SK-N-SH (cell line): Measurements from ENCODE around the gene CHD6. TPM values are rescaled to one million over a fixed set of nuclear protein-coding genes. Genes with fewer than 3 reads are reported as not detected.

Source experiments
- CTCF ChIA-PET: fragments of 300-600, 350-600 bp; formaldehyde crosslinking; extraction: SDS; loops from one replicate; lab custom pipeline; 2021; lab: Yijun Ruan, JAX
- POLR2A ChIA-PET: fragments of 350-600 bp; sonication (Branson Sonifier 250); formaldehyde crosslinking; extraction: SDS; loops from one replicate; lab custom pipeline; 2020; ENCODE audit warnings: antibody characterized with exemption, inconsistent platforms; lab: Yijun Ruan, JAX
- DNase-seq: peaks from one replicate; pipeline ENCODE4 v3.0.0; 2012
- H2AFZ ChIP-seq: fragments of 200-600 bp; sonication (generic); 2 replicates; pipeline ENCODE4 v1.8.1; 2016; ENCODE audit warnings: antibody characterized with exemption, mild to moderate bottlenecking, low read depth
- H3F3A ChIP-seq: fragments of 200-600 bp; sonication (generic); replicated peaks from 2 replicates; pipeline ENCODE3; 2016; ENCODE audit warnings: antibody characterized with exemption, mild to moderate bottlenecking; ENCODE audit not compliant: insufficient read depth
- H3K27ac ChIP-seq, 2 experiments: fragments of 200-500 bp in 1 of 2; fragments of 200-600 bp in 1 of 2; sonication (Bioruptor generic) in 1 of 2; sonication (generic), shearing (Covaris generic) in 1 of 2; 2 replicates each; pipeline versions ENCODE4 v1.5.1 to v1.6.1; 2014 to 2016; ENCODE audit warnings: low read depth in 2 of 2, inconsistent platforms in 1 of 2, low read length in 1 of 2, mild to moderate bottlenecking in 1 of 2, mixed read lengths in 1 of 2
- H3K27me3 ChIP-seq: fragments of 200-600 bp; sonication (generic), shearing (Covaris generic); 2 replicates; pipeline ENCODE4 v1.6.1; 2016; ENCODE audit warnings: mixed run types; ENCODE audit not compliant: insufficient read depth
- H3K36me3 ChIP-seq, 2 experiments: fragments of 200-500 bp in 1 of 2; fragments of 200-600 bp in 1 of 2; sonication (Bioruptor generic) in 1 of 2; sonication (generic) in 1 of 2; replicated peaks in 1 of 2; 2 replicates each; pipeline versions ENCODE3 to v1.5.1; 2014 to 2016; ENCODE audit warnings: low read length in 1 of 2, mild to moderate bottlenecking in 1 of 2; ENCODE audit not compliant: insufficient read depth in 2 of 2, control insufficient read depth in 1 of 2
- H3K4me1 ChIP-seq, 2 experiments: fragments of 200-500 bp in 1 of 2; fragments of 200-600 bp in 1 of 2; sonication (Bioruptor generic) in 1 of 2; sonication (generic), shearing (Covaris generic) in 1 of 2; 2 replicates each; pipeline versions ENCODE4 v1.5.1 to v1.6.1; 2014 to 2016; ENCODE audit warnings: low read depth in 1 of 2, low read length in 1 of 2, mixed run types in 1 of 2; ENCODE audit not compliant: insufficient read depth in 2 of 2, control insufficient read depth in 1 of 2
- H3K4me2 ChIP-seq: fragments of 200-600 bp; sonication (generic), shearing (Covaris generic); 2 replicates; pipeline ENCODE4 v1.6.1; 2017; ENCODE audit warnings: mixed run types
- H3K4me3 ChIP-seq, 2 experiments: fragments of 200-500 bp in 1 of 2; fragments of 200-600 bp in 1 of 2; sonication (Bioruptor generic) in 1 of 2; sonication (generic), shearing (Covaris generic) in 1 of 2; 2 replicates each; pipeline versions ENCODE4 v1.5.1 to v1.8.1; 2014 to 2016; ENCODE audit warnings: low read depth in 2 of 2, inconsistent platforms in 1 of 2, low read length in 1 of 2, mild to moderate bottlenecking in 1 of 2, mixed read lengths in 1 of 2, moderate library complexity in 1 of 2
- H3K79me2 ChIP-seq: fragments of 200-600 bp; sonication (generic); 2 replicates; pipeline ENCODE4 v1.8.1; 2017; ENCODE audit warnings: mild to moderate bottlenecking; ENCODE audit not compliant: insufficient read depth
- H3K9ac ChIP-seq: fragments of 200-600 bp; sonication (generic); 2 replicates; pipeline ENCODE4 v1.6.1; 2017; ENCODE audit warnings: mixed run types
- H3K9me2 ChIP-seq: fragments of 200-600 bp; sonication (generic); 2 replicates; pipeline ENCODE4 v1.6.1; 2017; ENCODE audit warnings: mixed run types
- H3K9me3 ChIP-seq: fragments of 200-600 bp; sonication (generic); 2 replicates; pipeline ENCODE4 v1.6.1; 2017; ENCODE audit warnings: mixed run types, mild to moderate bottlenecking, moderate library complexity
- H4K20me1 ChIP-seq: fragments of 200-600 bp; sonication (generic); 2 replicates; pipeline ENCODE4 v1.6.1; 2017; ENCODE audit warnings: mild to moderate bottlenecking, mixed run types; ENCODE audit not compliant: insufficient read depth
- CHD2 ChIP-seq: fragments of 150-350 bp; IDR thresholded peaks from 2 replicates; pipeline ENCODE4 v1.6.1; 2018; ENCODE audit warnings: low read length; ENCODE audit not compliant: partially characterized antibody
- ELF1 ChIP-seq: IDR thresholded peaks from 2 replicates; pipeline ENCODE4 v1.4.0; 2012
- EP300 ChIP-seq, 2 experiments: IDR thresholded peaks; 2 replicates each; pipeline versions ENCODE4 v1.4.0 to v1.6.1; 2012; ENCODE audit warnings: borderline replicate concordance in 1 of 2, low read depth in 1 of 2, low read length in 1 of 2
- EZH2phosphoT487 ChIP-seq: fragments of 200-600 bp; sonication (generic); IDR thresholded peaks from 2 replicates; pipeline ENCODE4 v1.6.1; 2017; ENCODE audit warnings: low read depth, mixed run types, mild to moderate bottlenecking, antibody characterized with exemption, moderate library complexity, borderline replicate concordance
- FOSL2 ChIP-seq: IDR thresholded peaks from 2 replicates; pipeline ENCODE4 v1.4.0; 2012; ENCODE audit warnings: low read depth, mild to moderate bottlenecking, moderate library complexity, borderline replicate concordance
- FOXJ3 ChIP-seq: sonication (generic); formaldehyde crosslinking; IDR thresholded peaks from 2 replicates; pipeline ENCODE4 v1.5.1; 2020; ENCODE audit warnings: mild to moderate bottlenecking, missing genetic modification reagents
- GATA2 ChIP-seq: sonication (generic); formaldehyde crosslinking; IDR thresholded peaks from 2 replicates; pipeline ENCODE4 v1.5.0; 2020; ENCODE audit warnings: mild to moderate bottlenecking, missing genetic modification reagents
- MEF2A ChIP-seq: IDR thresholded peaks from 2 replicates; pipeline ENCODE4 v1.4.0; 2012; ENCODE audit warnings: low read depth, borderline replicate concordance
- NFIC ChIP-seq: IDR thresholded peaks from 2 replicates; pipeline ENCODE4 v1.4.0; 2012; ENCODE audit warnings: borderline replicate concordance
- NRF1 ChIP-seq: IDR thresholded peaks from 2 replicates; pipeline ENCODE4 v1.6.1; 2012; ENCODE audit warnings: low read depth, mild to moderate bottlenecking, low read length
- POLR2AphosphoS5 ChIP-seq: IDR thresholded peaks from 2 replicates; pipeline ENCODE4 v1.6.1; 2012; ENCODE audit warnings: low read depth, low read length
- RAD21 ChIP-seq: IDR thresholded peaks from 2 replicates; pipeline ENCODE4 v1.6.1; 2012; ENCODE audit warnings: mild to moderate bottlenecking, low read length
- RCOR1 ChIP-seq: fragments of 150-350 bp; IDR thresholded peaks from 2 replicates; pipeline ENCODE4 v1.6.1; 2017; ENCODE audit warnings: antibody characterized with exemption, low read length
- RXRA ChIP-seq: IDR thresholded peaks from 2 replicates; pipeline ENCODE4 v1.4.0; 2012; ENCODE audit warnings: low read depth, mild to moderate bottlenecking, borderline replicate concordance
- TEAD4 ChIP-seq: IDR thresholded peaks from 2 replicates; pipeline ENCODE4 v1.4.0; 2012; ENCODE audit warnings: mild to moderate bottlenecking, borderline replicate concordance; ENCODE audit not compliant: insufficient read depth
- WGBS: methylation state at CpG from one replicate; pipeline ENCODE4 v1.1.6; 2017; ENCODE audit warnings: low lambda C conversion rate; 5-methylcytosine and 5-hydroxymethylcytosine counted together
- polyA plus RNA-seq, 3 experiments: library from polyadenylated mRNA; depleted of rRNA; stranded (reverse); fragments of >200 nt; gene quantifications; 2 replicates each; pipeline ENCODE4 v1.2.3, GENCODE V29; 2012
- TF ChIP-seq, protein P1 (sequence below): fragments of 200-600 bp; sonication (generic); IDR thresholded peaks from 2 replicates; pipeline ENCODE4 v1.6.1; 2017; ENCODE audit warnings: antibody characterized with exemption, mild to moderate bottlenecking, moderate library complexity
- TF ChIP-seq, protein P2 (sequence below): IDR thresholded peaks from 2 replicates; pipeline ENCODE4 v1.4.0; 2012; ENCODE audit warnings: low read depth
- TF ChIP-seq, protein P3 (sequence below): fragments of 150-350 bp; IDR thresholded peaks from 2 replicates; pipeline ENCODE4 v1.6.1; 2016; ENCODE audit warnings: mild to moderate bottlenecking, low read depth, low read length
- TF ChIP-seq, protein P4 (sequence below): IDR thresholded peaks from 2 replicates; pipeline ENCODE4 v1.4.0; 2012; ENCODE audit warnings: low read depth, borderline replicate concordance

Gene CHD6
- polyA plus RNA-seq, 1 of the 3 experiments (the other 2 are of a cell fraction), result 7.1 TPM

DNA sequence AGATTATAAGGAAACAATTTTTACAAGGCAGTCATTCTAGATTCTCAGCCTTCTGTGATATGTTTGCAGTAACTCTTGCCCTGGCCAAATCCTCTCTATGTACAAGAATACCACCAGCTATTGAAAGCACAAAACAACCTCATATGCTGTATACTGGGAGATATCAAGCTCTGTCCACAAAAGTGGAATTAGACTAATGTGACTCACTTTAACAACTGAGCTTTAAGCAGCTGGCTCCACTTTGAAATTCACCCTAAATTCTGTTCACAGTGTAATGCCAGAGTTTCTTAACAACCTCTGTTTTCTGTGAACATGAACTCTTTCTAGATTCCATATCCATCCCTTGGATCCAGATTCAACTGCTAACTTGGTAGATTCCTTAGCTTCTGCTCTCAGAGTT lies 47.6 kb downstream of the CHD6 start (continued):
- TF ChIP-seq TEAD4, result no peak
- no peak for TF ChIP-seq CHD2
- TF ChIP-seq, protein P1, sequence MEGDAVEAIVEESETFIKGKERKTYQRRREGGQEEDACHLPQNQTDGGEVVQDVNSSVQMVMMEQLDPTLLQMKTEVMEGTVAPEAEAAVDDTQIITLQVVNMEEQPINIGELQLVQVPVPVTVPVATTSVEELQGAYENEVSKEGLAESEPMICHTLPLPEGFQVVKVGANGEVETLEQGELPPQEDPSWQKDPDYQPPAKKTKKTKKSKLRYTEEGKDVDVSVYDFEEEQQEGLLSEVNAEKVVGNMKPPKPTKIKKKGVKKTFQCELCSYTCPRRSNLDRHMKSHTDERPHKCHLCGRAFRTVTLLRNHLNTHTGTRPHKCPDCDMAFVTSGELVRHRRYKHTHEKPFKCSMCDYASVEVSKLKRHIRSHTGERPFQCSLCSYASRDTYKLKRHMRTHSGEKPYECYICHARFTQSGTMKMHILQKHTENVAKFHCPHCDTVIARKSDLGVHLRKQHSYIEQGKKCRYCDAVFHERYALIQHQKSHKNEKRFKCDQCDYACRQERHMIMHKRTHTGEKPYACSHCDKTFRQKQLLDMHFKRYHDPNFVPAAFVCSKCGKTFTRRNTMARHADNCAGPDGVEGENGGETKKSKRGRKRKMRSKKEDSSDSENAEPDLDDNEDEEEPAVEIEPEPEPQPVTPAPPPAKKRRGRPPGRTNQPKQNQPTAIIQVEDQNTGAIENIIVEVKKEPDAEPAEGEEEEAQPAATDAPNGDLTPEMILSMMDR, result no peak
- no peak for TF ChIP-seq FOSL2
- no peak for TF ChIP-seq FOXJ3 (CRISPR knock-in tag)
- no peak for TF ChIP-seq ELF1
- no peak for TF ChIP-seq MEF2A
- no peak for TF ChIP-seq EP300 (IDR thresholded peaks at IDR 0.05; ENCODE audit: borderline replicate concordance in 1 of 2, low read depth in 1 of 2, low read length in 1 of 2)

DNA sequence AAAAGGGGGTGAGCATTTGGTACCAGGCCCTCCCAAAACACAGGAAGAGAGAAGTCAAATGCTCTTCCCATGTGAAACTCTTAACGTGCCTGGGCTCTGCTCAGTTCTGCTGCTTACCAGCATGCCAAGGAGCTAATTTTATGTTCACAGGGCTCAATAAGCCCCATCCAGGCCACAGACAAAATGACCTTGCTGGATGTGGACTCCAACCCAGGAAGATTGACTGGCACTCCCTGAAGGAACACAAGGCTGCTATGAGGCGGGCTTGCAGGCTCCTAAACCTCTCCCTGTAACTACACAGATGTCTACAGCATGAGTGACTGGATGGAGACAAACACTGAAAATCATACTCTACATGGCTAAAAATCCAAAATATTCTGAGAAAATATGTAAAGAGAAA lies 50.6 kb downstream of the CHD6 start:
- H3K36me3 ChIP-seq, result peaks cover 0 to 2% of the 10 kb centered on the region in 2 experiments
- TF ChIP-seq RXRA, result no peak
- no peak for TF ChIP-seq POLR2AphosphoS5
- no peak for TF ChIP-seq RCOR1
- no peak for TF ChIP-seq TEAD4
- no peak for TF ChIP-seq GATA2 (CRISPR knock-in tag)
- TF ChIP-seq, protein P2, sequence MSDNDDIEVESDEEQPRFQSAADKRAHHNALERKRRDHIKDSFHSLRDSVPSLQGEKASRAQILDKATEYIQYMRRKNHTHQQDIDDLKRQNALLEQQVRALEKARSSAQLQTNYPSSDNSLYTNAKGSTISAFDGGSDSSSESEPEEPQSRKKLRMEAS, result no peak
- TF ChIP-seq MEF2A, result no peak
- no peak for TF ChIP-seq NRF1
- ChIA-PET CTCF (no interaction called here), POLR2A (no interaction called here)
- peaks cover 68% of the 10 kb centered on the region for H4K20me1 ChIP-seq
- no peaks in the 10 kb centered on the region for H3F3A ChIP-seq
- no peak overlapping the region for H3K4me2 ChIP-seq
- H3K4me3 ChIP-seq, result no peak overlapping the region
- H3K27ac ChIP-seq, result no peak overlapping the region; a peak in 1 of 4 replicates
- H3K27me3 ChIP-seq, result no peaks in the 10 kb centered on the region
- peaks cover 89% of the 10 kb centered on the region for H3K79me2 ChIP-seq
- H3K9me2 ChIP-seq, result no peaks in the 10 kb centered on the region
- peaks cover 0 to 8% of the 10 kb centered on the region in 2 experiments; a peak in 3 of 4 replicates for H3K4me1 ChIP-seq
- H3K9me3 ChIP-seq, result no peaks in the 10 kb centered on the region
- no peak overlapping the region for H2AFZ ChIP-seq
- no peak for DNase-seq
- 96% methylated on average over 2 of the region's 2 CpGs for WGBS
- no peak overlapping the region for H3K9ac ChIP-seq

GRCh38 chr20:41566896-41567527 lies 51.2 kb downstream of the CHD6 start:
- Histone ChIP-seq H3K9me2 (no peaks in the 10 kb centered on the region), H3K9me3 (no peaks in the 10 kb centered on the region), H2AFZ (no peak overlapping the region), H3K27me3 (no peaks in the 10 kb centered on the region), H3K4me1 (peaks cover 0 to 2% of the 10 kb centered on the region in 2 experiments; a peak in 3 of 4 replicates), H3K79me2 (peaks cover 89% of the 10 kb centered on the region), H4K20me1 (peaks cover 62% of the 10 kb centered on the region), H3K4me2 (no peak overlapping the region), H3F3A (no peaks in the 10 kb centered on the region), H3K27ac (no peak overlapping the region; a peak in 1 of 4 replicates), H3K36me3 (peaks cover 0 to 2% of the 10 kb centered on the region in 2 experiments), H3K9ac (no peak overlapping the region), H3K4me3 (no peak overlapping the region)
- POLR2A ChIA-PET, result no interaction called here
- no peak for DNase-seq
- WGBS, result 94% methylated on average over 2 of the region's 3 CpGs
- CTCF ChIA-PET, result no interaction called here
- no peak for TF ChIP-seq NFIC
- TF ChIP-seq, protein P3, sequence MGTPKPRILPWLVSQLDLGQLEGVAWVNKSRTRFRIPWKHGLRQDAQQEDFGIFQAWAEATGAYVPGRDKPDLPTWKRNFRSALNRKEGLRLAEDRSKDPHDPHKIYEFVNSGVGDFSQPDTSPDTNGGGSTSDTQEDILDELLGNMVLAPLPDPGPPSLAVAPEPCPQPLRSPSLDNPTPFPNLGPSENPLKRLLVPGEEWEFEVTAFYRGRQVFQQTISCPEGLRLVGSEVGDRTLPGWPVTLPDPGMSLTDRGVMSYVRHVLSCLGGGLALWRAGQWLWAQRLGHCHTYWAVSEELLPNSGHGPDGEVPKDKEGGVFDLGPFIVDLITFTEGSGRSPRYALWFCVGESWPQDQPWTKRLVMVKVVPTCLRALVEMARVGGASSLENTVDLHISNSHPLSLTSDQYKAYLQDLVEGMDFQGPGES, result no peak
- TF ChIP-seq, protein P4, sequence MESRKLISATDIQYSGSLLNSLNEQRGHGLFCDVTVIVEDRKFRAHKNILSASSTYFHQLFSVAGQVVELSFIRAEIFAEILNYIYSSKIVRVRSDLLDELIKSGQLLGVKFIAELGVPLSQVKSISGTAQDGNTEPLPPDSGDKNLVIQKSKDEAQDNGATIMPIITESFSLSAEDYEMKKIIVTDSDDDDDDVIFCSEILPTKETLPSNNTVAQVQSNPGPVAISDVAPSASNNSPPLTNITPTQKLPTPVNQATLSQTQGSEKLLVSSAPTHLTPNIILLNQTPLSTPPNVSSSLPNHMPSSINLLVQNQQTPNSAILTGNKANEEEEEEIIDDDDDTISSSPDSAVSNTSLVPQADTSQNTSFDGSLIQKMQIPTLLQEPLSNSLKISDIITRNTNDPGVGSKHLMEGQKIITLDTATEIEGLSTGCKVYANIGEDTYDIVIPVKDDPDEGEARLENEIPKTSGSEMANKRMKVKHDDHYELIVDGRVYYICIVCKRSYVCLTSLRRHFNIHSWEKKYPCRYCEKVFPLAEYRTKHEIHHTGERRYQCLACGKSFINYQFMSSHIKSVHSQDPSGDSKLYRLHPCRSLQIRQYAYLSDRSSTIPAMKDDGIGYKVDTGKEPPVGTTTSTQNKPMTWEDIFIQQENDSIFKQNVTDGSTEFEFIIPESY, result no peak
- TF ChIP-seq EZH2phosphoT487, result no peak
- no peak for TF ChIP-seq RAD21
- TF ChIP-seq GATA2 (CRISPR knock-in tag), result no peak
- TF ChIP-seq, protein P1, result no peak
